Cortex of kidney (tissue), 1 donor: Measurements from ENCODE around the gene MTMR1.

ENCODE experiments used
- DNase-seq: peaks from one replicate; lab custom pipeline; 2025; lab: John Stamatoyannopoulos, UW

The MTMR1 gene

DNA sequence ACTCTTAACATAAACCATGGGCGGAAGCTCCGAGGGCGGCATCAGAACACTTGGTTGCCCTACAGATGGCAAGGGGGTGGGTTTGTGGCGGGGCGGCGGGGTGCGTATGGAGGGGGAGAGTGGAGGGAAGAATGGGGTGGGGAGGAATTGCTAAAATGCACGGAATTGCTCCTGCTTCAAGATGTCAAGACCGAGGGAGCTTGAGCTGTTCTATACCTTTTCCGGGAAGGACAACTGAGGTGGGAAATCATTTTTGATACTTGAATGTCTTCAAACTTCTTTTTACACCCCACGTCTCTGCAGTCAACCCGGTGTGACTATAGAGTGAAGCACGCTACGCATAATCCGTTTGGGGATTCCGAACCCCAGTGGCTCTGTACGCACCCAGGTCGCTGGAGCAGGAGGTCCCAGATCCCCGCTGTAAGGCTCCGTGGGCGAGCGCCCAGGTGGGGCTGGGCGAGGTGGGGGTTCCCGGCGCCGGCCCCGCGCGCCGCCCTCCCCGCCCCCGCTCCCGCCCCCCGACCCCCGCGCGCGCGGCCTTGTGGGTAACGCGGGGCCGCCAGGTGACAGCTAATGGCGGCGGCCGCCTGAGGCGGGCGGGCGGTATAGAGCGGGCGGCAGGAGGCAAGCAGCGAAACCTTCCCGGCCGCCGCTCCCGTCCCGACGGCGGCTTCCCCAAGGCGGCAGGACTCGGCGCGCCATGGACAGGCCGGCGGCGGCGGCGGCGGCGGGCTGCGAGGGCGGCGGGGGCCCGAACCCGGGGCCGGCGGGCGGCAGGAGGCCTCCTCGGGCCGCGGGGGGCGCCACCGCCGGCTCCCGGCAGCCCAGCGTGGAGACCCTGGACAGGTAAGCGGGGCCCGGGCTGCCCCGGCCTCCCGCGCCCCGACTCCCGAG, at the start of gene MTMR1:
Gene MTMR1, plus strand, starts transcription at position 566 of the 894 bp plus-strand sequence. Its CDS starts 135 bp downstream, at position 701.
- DNase-seq: no peak

GRCh38 chrX:150643958-150644357, 49.2 kb upstream of the MTMR1 start:
- DNase-seq: no peak

- no peak for DNase-seq
Measured at GRCh38 chrX:150644422-150644821, 48.8 kb upstream of the MTMR1 start.

DNA sequence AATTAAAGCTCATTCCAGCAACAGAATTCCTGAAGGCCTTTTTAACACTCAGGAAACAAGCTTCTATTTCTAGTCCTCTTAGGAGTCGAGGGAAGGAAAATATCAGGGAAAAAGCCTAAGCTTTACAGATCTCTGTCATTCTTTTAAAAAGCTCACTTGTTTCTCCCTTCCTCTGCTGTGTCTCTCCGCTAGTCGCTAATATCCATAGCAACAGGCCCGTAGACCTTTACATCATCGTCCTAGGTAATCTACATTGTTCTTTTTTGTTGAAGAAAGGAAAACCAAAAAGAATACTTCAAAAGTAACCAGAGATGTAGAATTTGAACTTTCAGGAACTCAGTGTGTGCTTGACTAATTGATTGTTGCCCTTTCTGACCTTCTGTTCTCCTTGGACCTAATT, 45.9 kb upstream of the MTMR1 start:
- no peak for DNase-seq

DNA sequence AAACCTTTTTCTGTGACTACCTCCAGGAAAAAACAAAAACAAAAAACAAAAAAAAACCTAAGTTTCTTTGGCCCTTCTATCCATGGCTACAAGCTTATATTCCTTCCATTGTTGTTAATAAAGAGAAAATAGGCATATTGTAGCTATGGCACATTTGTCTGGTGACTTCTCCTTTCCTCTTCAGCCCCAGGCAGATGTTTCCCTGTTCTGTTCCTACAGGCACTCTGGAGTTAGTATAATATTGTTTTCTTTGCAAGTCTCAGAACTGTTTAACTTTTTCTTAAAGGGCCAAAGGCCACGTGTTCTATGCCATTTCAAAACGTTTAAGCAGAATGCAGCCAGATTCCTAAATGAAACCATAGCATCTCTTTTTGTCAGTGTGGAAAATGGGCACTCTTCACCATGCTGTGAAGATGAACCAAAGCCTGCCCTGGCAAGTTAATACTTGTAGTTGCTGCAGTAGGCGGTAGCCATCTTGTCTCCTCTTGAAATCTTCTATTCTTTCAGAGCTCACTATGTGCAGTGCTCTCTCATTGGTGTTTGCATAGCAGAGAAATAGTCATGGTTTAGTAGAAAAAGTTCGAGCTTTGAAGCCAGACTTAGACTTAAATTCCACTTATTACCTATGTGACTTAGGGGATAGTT, 44.8 kb upstream of the MTMR1 start:
- no peak for DNase-seq

- no peak for DNase-seq
Measured at GRCh38 chrX:150649096-150649870, 43.9 kb upstream of the MTMR1 start.

DNA sequence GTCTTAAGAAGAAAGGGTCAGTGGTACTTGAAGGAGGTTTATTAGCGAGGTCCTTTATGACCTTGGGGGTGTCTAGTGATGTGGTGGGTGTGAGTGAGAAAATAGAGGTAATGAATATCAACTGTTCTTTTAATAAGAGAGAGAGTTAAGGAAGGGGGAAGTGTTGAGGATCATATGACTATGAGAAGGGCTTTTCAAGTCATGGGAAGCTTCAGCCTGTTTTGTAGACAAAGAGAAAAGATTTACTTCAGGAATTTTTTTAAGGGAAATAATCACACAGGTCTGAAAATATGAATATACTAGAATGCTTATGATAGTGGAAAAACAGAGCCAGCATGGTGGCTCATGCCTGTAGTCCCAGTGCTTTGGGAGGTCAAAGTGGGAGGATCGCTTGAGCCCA, 41.3 kb upstream of the MTMR1 start:
- DNase-seq: no peak

- DNase-seq: no peak
Measured at GRCh38 chrX:150655788-150656187, 37.4 kb upstream of the MTMR1 start.

DNA sequence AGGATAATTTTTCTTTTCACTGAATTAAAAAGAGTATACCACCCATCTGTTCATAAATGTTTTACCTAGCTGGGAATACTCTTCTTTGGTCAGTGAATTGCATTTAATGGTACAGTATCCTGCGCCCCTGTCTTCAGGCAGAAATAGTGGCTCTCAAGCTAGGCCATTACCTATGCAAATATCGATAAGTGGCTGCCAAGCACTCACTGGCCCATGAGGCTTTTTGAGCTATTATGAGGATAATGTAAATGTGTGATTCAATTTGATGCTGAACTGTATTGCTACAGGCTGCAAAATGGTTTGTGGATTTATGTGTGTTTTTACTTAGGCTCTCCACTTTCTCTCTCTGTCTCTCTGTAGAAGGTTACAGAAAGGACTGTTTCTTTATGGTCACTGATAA, 30.1 kb upstream of the MTMR1 start:
- DNase-seq: no peak

GRCh38 chrX:150664290-150664689, 28.9 kb upstream of the MTMR1 start:
- no peak for DNase-seq

DNA sequence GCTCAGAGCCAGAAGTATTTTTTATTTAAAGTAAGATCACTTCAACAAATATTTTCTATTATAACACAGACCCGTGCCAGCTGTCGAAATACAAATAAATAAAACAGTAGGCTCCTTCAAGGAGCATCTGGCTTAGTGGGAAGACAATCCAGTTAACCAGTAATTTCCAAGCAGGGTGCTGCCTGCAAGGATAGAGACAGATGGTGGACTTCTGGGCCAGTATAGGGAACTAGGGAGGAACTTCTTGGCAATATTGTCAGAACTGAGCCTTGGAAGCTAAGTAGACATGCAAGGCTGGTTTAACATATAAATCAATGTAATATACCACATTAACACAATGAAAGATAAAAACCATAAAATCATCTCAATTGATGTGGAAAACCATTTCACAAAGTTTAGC, 17.0 kb upstream of the MTMR1 start:
- DNase-seq: no peak

GRCh38 chrX:150680974-150681373, 12.2 kb upstream of the MTMR1 start:
- DNase-seq: no peak

DNA sequence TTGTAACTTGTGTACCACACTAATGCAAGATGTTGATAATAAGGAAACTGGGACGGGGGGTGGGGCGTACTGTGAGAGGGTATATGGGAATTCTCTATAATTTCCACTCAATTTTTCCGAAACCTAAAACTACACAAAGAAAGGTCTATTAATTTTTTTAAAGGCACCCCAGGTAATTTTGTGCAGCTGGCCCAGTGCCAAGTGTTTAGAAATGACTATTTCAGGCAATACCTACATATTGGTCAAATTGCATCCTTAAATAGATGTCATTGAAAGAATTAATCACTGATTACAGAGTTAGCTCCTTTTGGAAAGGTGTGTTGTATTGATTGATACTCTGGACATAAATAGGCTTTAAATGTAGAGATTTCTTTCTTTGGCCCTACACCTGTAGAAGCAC, 10.1 kb upstream of the MTMR1 start:
- no peak for DNase-seq

- DNase-seq: no peak
Measured at GRCh38 chrX:150683536-150684146, 9.6 kb upstream of the MTMR1 start.

DNA sequence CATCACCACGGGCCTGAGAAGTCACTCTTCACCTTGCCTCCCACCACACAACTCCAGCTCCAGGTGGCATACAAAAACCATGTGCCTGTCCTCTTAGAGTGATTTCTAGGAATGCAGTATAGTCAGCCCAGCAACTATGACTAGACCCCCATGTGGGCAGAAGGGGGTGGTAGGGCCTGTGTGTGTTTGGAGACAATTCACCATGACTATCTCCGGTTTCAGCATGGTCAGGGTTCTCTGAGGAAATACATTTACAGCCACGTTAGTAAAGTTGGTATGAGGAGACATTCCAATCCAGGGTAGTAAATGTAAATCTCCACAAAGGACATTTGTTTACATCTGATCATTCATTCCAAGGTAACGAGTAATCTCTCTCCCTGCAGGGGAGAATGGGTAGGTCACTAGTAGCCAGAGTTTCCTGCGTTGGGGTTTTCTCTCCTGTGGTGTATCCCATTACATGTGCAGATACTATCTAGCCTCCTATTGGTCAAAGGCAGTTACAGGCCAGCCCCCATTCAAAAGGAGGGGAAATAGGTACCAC, 4.2 kb upstream of the MTMR1 start:
- no peak for DNase-seq

- no peak for DNase-seq
Measured at GRCh38 chrX:150690126-150690525, 3.1 kb upstream of the MTMR1 start.

DNA sequence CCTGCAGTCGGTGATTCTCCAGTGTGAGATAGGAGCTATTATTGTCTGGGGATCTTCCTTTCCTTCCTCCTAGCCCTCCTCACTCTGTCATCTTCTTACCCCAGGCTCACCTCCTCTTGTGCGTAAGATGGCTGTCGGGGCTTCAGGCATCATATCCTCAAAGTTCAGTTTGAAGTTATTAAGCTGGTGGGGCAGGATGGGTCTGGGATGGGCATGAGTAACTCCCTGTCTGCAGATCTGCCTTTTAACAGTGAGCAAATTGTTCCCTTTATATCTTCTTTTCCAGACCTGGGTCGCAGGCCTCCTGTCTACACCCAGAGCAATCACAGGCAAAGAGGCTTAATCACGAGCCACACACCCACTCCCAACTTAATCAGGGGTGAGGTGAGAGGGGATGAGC, 900 bp upstream of the MTMR1 start:
- no peak for DNase-seq

GRCh38 chrX:150693725-150694574, 754 bp downstream of the MTMR1 start:
- DNase-seq: no peak

DNA sequence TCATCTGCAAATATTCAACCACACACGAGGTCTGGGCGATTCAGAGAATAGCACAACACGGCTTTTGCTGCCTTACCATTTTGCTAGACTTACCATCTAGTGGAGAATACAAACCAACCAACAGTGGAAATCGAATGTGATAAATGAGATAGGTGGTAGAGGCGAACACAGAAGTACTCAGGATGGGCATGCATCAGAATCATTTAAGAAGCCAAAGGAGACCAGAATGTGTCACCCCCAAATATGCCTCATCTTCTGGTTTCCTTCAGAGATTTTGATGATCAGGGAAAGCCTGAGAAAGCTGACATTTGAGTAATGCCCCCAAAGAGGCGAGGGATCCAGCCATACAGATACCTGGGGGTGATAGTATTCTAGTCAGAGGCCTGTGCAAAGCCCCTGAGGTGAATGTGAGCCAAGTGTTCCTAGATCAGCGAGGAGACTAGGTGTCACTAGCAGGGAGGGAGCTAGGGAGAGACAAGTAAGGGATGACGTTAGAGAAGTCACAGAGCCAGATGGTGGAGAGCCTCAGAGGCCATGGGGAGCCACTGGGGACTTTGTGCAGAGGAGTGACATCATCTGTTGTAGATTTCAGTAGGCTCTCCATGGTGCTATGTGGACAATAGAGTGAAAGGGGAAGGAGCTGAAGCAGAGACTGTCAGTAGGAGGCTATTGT, 1.7 kb downstream of the MTMR1 start:
- DNase-seq: no peak

GRCh38 chrX:150696331-150696730, 3.1 kb downstream of the MTMR1 start:
- no peak for DNase-seq
